RWPE2 (cell line): ENCODE measurements around the gene ANKRD16.

ENCODE experiments used
- ATAC-seq: fragments of 200-7000 bp; cut with Tn5 transposase; 3 replicates; pipeline ENCODE4 v1.9.1; 2021; ENCODE audit warnings: low read depth
- DNase-seq: peaks from one replicate; pipeline ENCODE4 v3.0.0-alpha.2; 2020; ENCODE audit warnings: low spot score
- H3K27ac ChIP-seq: fragments of 450-650 bp; 2 replicates; pipeline ENCODE4 v1.5.1; 2017; ENCODE audit warnings: mild to moderate bottlenecking; ENCODE audit not compliant: poor library complexity, severe bottlenecking
- H3K27me3 ChIP-seq: fragments of 250-450 bp; sonication (Bioruptor Pico); 2 replicates; pipeline ENCODE4 v1.5.1; 2021; ENCODE audit warnings: mild to moderate bottlenecking, moderate library complexity; ENCODE audit not compliant: insufficient read depth, poor library complexity, severe bottlenecking
- H3K36me3 ChIP-seq: fragments of 250-450 bp; sonication (Bioruptor Pico); 2 replicates; pipeline ENCODE4 v1.5.1; 2020; ENCODE audit warnings: low read depth, mild to moderate bottlenecking, moderate library complexity
- H3K4me1 ChIP-seq: fragments of 250-450 bp; sonication (Bioruptor Pico); 2 replicates; pipeline ENCODE4 v1.5.1; 2021; ENCODE audit warnings: mild to moderate bottlenecking, moderate library complexity; ENCODE audit not compliant: insufficient read depth, poor library complexity, severe bottlenecking
- H3K4me3 ChIP-seq: fragments of 250-450 bp; sonication (Bioruptor Pico); 2 replicates; pipeline ENCODE4 v1.5.1; 2021; ENCODE audit warnings: mild to moderate bottlenecking, moderate library complexity; ENCODE audit not compliant: severe bottlenecking
- H3K9me3 ChIP-seq: fragments of 250-450 bp; sonication (Bioruptor Pico); 2 replicates; pipeline ENCODE4 v1.5.1; 2021; ENCODE audit warnings: mild to moderate bottlenecking, moderate library complexity; ENCODE audit not compliant: severe bottlenecking
- CTCF ChIP-seq: fragments of 450-650 bp; IDR thresholded peaks from one replicate; pipeline ENCODE4 v1.5.1; 2017; ENCODE audit warnings: mild to moderate bottlenecking, moderate library complexity; ENCODE audit not compliant: poor library complexity, severe bottlenecking

The ANKRD16 gene

GRCh38 chr10:5889624-5890451, at the start of gene ANKRD16, which contains the start of gene FBH1:
ANKRD16 (minus strand) TSS chr10:5889893; CDS start chr10:5889354, 539 bp downstream.
FBH1 (plus strand) TSS chr10:5890243; CDS start chr10:5890346, 103 bp downstream.
- peak within 1 kb of the TSS; percentile 41 for H3K27ac ChIP-seq
- no peaks in the 10 kb centered on the region for H3K27me3 ChIP-seq
- ATAC-seq (peak; percentile 88), DNase-seq (peak; percentile 90)
- no peaks in the 10 kb centered on the region for H3K9me3 ChIP-seq
- peaks cover 4% of the 10 kb centered on the region for H3K4me1 ChIP-seq
- H3K36me3 ChIP-seq = peaks cover 35% of the 10 kb centered on the region
- H3K4me3 ChIP-seq = peak within 1 kb of the TSS; percentile 75
- TF ChIP-seq CTCF = no peak

GRCh38 chr10:5938291-5938690, 48.6 kb upstream of the ANKRD16 start:
- TF ChIP-seq CTCF = no peak
- H3K36me3 ChIP-seq = peaks cover 10% of the 10 kb centered on the region; the same call in 1 of the 2 replicates
- ATAC-seq = no peak
- H3K27me3 ChIP-seq = no peaks in the 10 kb centered on the region
- no peaks in the 10 kb centered on the region for H3K4me1 ChIP-seq
- no peak overlapping the region for H3K27ac ChIP-seq
- H3K4me3 ChIP-seq = no peak overlapping the region
- H3K9me3 ChIP-seq = no peaks in the 10 kb centered on the region
- no peak for DNase-seq

GRCh38 chr10:5937016-5937415, 47.3 kb upstream of the ANKRD16 start:
- Histone ChIP-seq H3K9me3 (no peaks in the 10 kb centered on the region), H3K4me3 (no peak overlapping the region), H3K36me3 (peaks cover 17% of the 10 kb centered on the region; the same call in 1 of the 2 replicates), H3K4me1 (no peaks in the 10 kb centered on the region), H3K27ac (no peak overlapping the region), H3K27me3 (no peaks in the 10 kb centered on the region)
- DNase-seq (no peak), ATAC-seq (no peak)
- TF ChIP-seq CTCF = no peak

GRCh38 chr10:5935628-5936027, 45.9 kb upstream of the ANKRD16 start:
- DNase-seq (no peak), ATAC-seq (no peak)
- H3K27me3 ChIP-seq = no peaks in the 10 kb centered on the region
- no peak for TF ChIP-seq CTCF
- no peak overlapping the region for H3K27ac ChIP-seq
- H3K4me3 ChIP-seq = no peak overlapping the region
- no peaks in the 10 kb centered on the region for H3K9me3 ChIP-seq
- H3K36me3 ChIP-seq = peaks cover 30% of the 10 kb centered on the region
- H3K4me1 ChIP-seq = no peaks in the 10 kb centered on the region
